Endothelial cell (in vitro differentiated cells): ENCODE data around the gene HCFC2. TPM values are rescaled to one million over a fixed set of nuclear protein-coding genes. Genes with fewer than 3 reads are reported as not detected.

ENCODE experiments used
- DNase-seq: peaks from one replicate; pipeline ENCODE4 v3.0.0; 2021; ENCODE audit warnings: low spot score
- H3K27ac Mint-ChIP-seq: one replicate; pipeline ENCODE4 v1.8.0; 2021; ENCODE audit warnings: mixed read lengths, inconsistent platforms; ENCODE audit not compliant: unreplicated experiment
- H3K27me3 Mint-ChIP-seq: one replicate; pipeline ENCODE4 v1.8.0; 2021; ENCODE audit warnings: mild to moderate bottlenecking, moderate library complexity, mixed read lengths, inconsistent platforms; ENCODE audit not compliant: unreplicated experiment
- H3K36me3 Mint-ChIP-seq: one replicate; pipeline ENCODE4 v1.8.0; 2021; ENCODE audit warnings: mild to moderate bottlenecking, low read depth, mixed read lengths, inconsistent platforms; ENCODE audit not compliant: unreplicated experiment
- H3K4me1 Mint-ChIP-seq: one replicate; pipeline ENCODE4 v1.8.0; 2021; ENCODE audit warnings: mild to moderate bottlenecking, mixed read lengths, inconsistent platforms; ENCODE audit not compliant: unreplicated experiment
- H3K4me3 Mint-ChIP-seq: one replicate; pipeline ENCODE4 v1.8.0; 2021; ENCODE audit warnings: mild to moderate bottlenecking, mixed read lengths, inconsistent platforms; ENCODE audit not compliant: unreplicated experiment
- H3K9me3 Mint-ChIP-seq: one replicate; pipeline ENCODE4 v1.8.0; 2021; ENCODE audit warnings: mixed read lengths, inconsistent platforms; ENCODE audit not compliant: unreplicated experiment
- total RNA-seq: library from RNA; stranded (reverse); fragmentation: NEBNext Ultra II Directional; extraction: Animal tissue kit (Norgen Biotek cat#: 25700); gene quantifications from one replicate; pipeline ENCODE4 v1.2.1, GENCODE V29; 2021; ENCODE audit not compliant: unreplicated experiment
- TF ChIP-seq, protein P1 (sequence below): fragments of 200-600 bp; sonication (generic); IDR thresholded peaks from one replicate; pipeline ENCODE4 v1.5.0; 2021; ENCODE audit warnings: antibody characterized with exemption; ENCODE audit not compliant: unreplicated experiment

The HCFC2 gene
- total RNA-seq, 1 donor from 2014 or later = 13.3 TPM

DNA sequence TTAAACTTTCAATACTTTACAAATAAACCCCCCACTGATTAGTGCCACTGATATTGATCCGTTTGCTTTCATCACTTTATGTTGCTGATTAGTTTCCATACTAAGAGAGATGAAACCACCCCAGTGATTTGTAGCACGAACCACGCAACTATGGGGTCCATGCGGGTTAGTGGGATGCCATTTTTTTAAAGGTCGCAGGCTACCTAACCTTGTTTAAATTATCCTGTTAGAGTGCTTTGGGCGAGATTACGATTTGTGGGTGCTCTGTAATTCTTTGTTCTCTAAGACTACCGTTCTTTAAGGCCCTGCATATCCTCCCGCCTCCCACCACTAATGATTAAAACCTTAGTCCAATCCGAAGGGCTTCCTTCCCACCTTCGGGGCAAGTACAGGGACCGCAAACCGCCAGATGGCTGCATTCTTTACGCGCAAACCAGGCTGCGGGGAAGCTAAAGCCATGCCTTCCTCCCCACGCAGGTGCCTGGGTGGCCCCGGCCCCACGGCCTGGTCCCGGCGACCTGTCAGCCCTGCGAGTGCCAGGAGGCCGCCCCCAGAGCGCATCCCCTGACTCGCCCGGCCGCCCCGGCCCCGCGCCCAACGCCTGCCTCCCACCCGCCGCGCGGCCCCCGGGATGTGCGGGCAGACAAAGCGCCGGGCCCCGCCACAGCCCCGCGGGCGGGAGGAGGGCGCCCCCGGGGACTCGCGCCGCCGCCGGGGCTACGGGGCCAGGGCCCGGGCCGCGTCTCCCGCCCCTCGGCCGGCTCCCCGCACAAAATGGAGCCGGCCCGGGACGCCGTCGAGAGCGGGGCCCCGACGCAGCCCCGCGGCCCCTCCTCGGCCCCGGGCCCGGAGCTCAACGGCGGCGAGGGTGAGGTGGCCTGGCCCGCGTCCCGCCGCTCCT is 72.9 kb downstream of the HCFC2 start:
- H3K27ac Mint-ChIP-seq = peak overlapping the region; percentile 77
- TF ChIP-seq, protein P1, sequence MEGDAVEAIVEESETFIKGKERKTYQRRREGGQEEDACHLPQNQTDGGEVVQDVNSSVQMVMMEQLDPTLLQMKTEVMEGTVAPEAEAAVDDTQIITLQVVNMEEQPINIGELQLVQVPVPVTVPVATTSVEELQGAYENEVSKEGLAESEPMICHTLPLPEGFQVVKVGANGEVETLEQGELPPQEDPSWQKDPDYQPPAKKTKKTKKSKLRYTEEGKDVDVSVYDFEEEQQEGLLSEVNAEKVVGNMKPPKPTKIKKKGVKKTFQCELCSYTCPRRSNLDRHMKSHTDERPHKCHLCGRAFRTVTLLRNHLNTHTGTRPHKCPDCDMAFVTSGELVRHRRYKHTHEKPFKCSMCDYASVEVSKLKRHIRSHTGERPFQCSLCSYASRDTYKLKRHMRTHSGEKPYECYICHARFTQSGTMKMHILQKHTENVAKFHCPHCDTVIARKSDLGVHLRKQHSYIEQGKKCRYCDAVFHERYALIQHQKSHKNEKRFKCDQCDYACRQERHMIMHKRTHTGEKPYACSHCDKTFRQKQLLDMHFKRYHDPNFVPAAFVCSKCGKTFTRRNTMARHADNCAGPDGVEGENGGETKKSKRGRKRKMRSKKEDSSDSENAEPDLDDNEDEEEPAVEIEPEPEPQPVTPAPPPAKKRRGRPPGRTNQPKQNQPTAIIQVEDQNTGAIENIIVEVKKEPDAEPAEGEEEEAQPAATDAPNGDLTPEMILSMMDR = no peak
- H3K9me3 Mint-ChIP-seq = no peaks in the 10 kb centered on the region
- H3K4me3 Mint-ChIP-seq = peak overlapping the region; percentile 93
- H3K27me3 Mint-ChIP-seq = peaks cover 12% of the 10 kb centered on the region
- peak; percentile 48 for DNase-seq
- peaks cover 18% of the 10 kb centered on the region for H3K4me1 Mint-ChIP-seq
- peaks cover 4% of the 10 kb centered on the region for H3K36me3 Mint-ChIP-seq

GRCh38 chr12:104137902-104138796 is 73.8 kb downstream of the HCFC2 start, which contains the start of gene NFYB:
Gene NFYB, minus strand, starts transcription at chr12:104138210. Its CDS starts 2,757 bp downstream, at chr12:104135453.
- Mint-ChIP-seq H3K4me3 (peak within 1 kb of the TSS; percentile 93), H3K9me3 (no peaks in the 10 kb centered on the region), H3K27ac (peak within 1 kb of the TSS; percentile 77), H3K27me3 (peaks cover 12% of the 10 kb centered on the region), H3K36me3 (no peaks in the 10 kb centered on the region), H3K4me1 (peaks cover 19% of the 10 kb centered on the region)
- peak; percentile 87 for DNase-seq
- TF ChIP-seq, protein P1 = no peak

- Mint-ChIP-seq H3K27ac (no peak overlapping the region), H3K4me3 (peak overlapping the region; percentile 84), H3K27me3 (peaks cover 12% of the 10 kb centered on the region), H3K36me3 (no peaks in the 10 kb centered on the region), H3K4me1 (peaks cover 23% of the 10 kb centered on the region), H3K9me3 (no peaks in the 10 kb centered on the region)
- TF ChIP-seq, protein P1 = no peak
- DNase-seq = peak; percentile 10
These were observed 74.4 kb downstream of the HCFC2 start for GRCh38 chr12:104138797-104139152.

- no peaks in the 10 kb centered on the region for H3K9me3 Mint-ChIP-seq
- no peak overlapping the region for H3K4me3 Mint-ChIP-seq
- DNase-seq = no peak
- TF ChIP-seq, protein P1 = no peak
- peaks cover 7% of the 10 kb centered on the region for H3K27me3 Mint-ChIP-seq
- H3K4me1 Mint-ChIP-seq = peaks cover 9% of the 10 kb centered on the region
- H3K36me3 Mint-ChIP-seq = no peaks in the 10 kb centered on the region
- no peak overlapping the region for H3K27ac Mint-ChIP-seq
These were observed 78.2 kb downstream of the HCFC2 start for GRCh38 chr12:104142543-104142942.
